ENCODE data around the gene MGLL.

The MGLL gene

DNA sequence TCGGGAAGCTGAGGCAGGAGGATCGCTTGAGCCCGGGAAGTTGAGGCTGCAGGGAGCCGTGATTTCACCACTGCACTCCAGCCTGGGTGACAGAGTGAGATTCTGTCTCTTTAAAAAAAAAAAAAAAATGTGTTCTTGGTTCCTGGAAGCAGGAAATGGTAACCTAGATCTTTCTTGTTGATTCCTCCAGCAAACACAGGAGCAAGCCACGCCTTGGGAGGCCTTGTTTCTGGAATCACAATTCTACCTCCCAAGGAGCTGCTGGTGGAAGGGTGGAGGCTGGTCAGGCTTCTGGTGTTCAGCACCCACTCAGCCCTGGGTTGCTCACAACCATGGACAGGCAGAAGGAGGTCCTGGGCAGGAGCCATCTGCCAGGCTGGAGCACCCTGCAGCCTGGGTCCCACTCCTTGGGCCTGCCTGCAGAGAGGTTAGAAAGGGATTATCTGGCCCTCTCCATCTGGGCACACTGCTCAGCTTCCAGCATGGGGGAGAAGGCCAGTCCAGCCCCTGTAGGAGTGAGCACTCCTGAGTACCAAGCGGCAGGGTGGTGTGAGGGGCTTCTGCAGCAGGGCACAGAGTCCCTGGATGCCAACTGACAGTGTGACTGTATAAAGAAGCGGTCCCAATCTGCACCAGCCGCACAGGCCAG lies 84.0 kb downstream of the MGLL start:
- no peak overlapping the region for H3K9ac ChIP-seq
- H3K79me2 ChIP-seq = no peaks in the 10 kb centered on the region
- H2AFZ ChIP-seq = peak overlapping the region; percentile 16
- no peaks in the 10 kb centered on the region for H3K36me3 ChIP-seq (ENCODE audit: control insufficient read depth, insufficient read depth, low read length)
- TF ChIP-seq, protein P1, sequence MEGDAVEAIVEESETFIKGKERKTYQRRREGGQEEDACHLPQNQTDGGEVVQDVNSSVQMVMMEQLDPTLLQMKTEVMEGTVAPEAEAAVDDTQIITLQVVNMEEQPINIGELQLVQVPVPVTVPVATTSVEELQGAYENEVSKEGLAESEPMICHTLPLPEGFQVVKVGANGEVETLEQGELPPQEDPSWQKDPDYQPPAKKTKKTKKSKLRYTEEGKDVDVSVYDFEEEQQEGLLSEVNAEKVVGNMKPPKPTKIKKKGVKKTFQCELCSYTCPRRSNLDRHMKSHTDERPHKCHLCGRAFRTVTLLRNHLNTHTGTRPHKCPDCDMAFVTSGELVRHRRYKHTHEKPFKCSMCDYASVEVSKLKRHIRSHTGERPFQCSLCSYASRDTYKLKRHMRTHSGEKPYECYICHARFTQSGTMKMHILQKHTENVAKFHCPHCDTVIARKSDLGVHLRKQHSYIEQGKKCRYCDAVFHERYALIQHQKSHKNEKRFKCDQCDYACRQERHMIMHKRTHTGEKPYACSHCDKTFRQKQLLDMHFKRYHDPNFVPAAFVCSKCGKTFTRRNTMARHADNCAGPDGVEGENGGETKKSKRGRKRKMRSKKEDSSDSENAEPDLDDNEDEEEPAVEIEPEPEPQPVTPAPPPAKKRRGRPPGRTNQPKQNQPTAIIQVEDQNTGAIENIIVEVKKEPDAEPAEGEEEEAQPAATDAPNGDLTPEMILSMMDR (IDR thresholded peaks at IDR 0.05) = no peak
- H3K9me3 ChIP-seq (ENCODE audit: control insufficient read depth, low read length) = no peaks in the 10 kb centered on the region
- no peaks in the 10 kb centered on the region for H3K27me3 ChIP-seq (ENCODE audit: control insufficient read depth, insufficient read depth, low read length)
- no peak overlapping the region for H3K4me3 ChIP-seq (ENCODE audit: low read depth, low read length)
- no peak overlapping the region for H3K4me2 ChIP-seq (ENCODE audit: low read length)
- H3K4me1 ChIP-seq = peaks cover 3% of the 10 kb centered on the region
- peak overlapping the region; percentile 20 for H3K27ac ChIP-seq

DNA sequence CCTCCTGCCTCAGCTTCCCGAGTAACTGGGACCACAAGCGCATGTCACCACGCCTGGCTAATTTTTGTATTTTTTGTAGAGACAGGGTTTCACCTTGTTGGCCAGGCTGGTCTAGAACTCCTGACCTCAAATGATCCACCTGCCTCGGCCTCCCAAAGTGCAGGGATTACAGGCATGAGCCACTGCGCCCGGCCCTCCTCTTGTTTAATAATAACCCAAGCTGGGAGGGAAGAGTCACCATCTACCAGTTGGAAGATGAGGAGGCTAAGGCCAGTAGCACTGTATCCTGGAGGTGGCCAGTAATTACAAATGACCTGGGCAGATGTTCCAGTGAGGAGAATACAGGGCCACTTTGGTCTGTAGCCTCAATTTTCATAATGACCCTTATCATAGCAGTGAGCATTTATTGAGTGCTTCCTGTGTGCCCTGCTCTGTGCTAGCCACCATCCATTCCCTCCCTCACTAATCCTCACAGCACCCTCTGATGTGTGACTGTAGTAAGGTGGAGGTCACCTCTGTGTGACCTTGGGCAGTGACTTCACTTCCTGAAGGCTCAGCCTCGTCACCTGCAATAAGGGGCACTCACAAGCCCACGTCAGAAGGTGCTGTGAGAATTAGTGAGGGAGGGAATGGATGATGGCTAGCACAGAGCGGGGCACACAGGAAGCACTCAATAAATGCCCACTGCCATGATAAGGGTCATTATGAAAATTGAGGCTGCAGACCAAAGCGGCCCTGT lies 85.3 kb downstream of the MGLL start:
- Histone ChIP-seq H3K4me2 (ENCODE audit: low read length) (no peak overlapping the region), H2AFZ (no peak overlapping the region), H3K79me2 (no peaks in the 10 kb centered on the region), H3K4me1 (peaks cover 3% of the 10 kb centered on the region), H3K9me3 (ENCODE audit: control insufficient read depth, low read length) (no peaks in the 10 kb centered on the region), H3K27ac (no peak overlapping the region), H3K4me3 (ENCODE audit: low read depth, low read length) (no peak overlapping the region), H3K27me3 (ENCODE audit: control insufficient read depth, insufficient read depth, low read length) (no peaks in the 10 kb centered on the region), H3K9ac (no peak overlapping the region), H3K36me3 (ENCODE audit: control insufficient read depth, insufficient read depth, low read length) (no peaks in the 10 kb centered on the region)
- TF ChIP-seq, protein P1 (IDR thresholded peaks at IDR 0.05) = no peak

DNA sequence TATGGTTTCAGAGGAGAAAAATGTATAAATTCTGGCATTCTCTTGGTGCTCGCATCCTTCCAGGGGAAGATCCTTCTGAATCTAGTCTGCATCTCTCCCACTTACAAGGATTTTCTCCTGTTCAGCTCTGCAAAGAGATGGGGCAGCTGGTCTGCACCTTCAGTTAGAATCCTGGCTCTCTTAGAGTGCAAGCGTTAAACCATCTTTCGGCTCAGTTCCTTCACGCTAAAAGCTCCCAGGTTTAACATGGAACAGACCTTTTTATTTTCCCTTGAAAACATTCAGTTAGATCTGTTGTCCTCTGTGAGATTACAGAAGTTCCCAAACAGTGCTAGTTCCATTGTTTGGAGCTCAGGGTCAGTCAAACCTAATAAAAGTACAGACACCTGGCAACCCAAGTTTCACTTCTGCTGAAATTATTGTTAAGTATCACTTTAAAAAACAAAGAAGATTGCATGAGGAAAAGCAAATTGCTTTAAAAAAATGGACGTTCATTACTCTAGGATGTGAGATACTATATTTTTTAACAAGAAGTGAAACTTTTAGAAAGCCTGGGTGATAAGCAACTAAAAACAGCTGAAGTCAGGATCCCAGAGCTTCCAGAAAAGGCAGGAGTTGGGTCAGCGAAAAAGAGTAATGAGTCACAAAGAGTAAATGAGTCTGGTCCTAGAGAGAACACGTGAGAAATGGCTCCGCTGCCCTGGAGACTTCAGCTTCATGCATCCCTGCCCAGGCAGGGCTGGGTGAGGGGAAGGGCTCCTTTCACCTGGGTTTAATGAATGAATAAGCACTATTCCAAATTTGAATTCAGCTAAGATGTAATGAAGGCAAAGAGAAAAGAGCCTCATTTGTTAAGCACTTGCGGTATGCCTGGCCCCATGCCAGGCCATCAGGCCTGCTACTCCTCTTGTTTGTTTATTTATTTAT lies 86.3 kb downstream of the MGLL start:
- Histone ChIP-seq H3K9me3 (ENCODE audit: control insufficient read depth, low read length) (no peaks in the 10 kb centered on the region), H3K4me3 (ENCODE audit: low read depth, low read length) (peak overlapping the region; percentile 9), H3K4me2 (ENCODE audit: low read length) (peak overlapping the region; percentile 22), H3K36me3 (ENCODE audit: control insufficient read depth, insufficient read depth, low read length) (no peaks in the 10 kb centered on the region), H3K27ac (no peak overlapping the region), H3K79me2 (no peaks in the 10 kb centered on the region), H3K4me1 (peaks cover 3% of the 10 kb centered on the region), H3K9ac (no peak overlapping the region), H3K27me3 (ENCODE audit: control insufficient read depth, insufficient read depth, low read length) (no peaks in the 10 kb centered on the region), H2AFZ (no peak overlapping the region)
- TF ChIP-seq, protein P1 (IDR thresholded peaks at IDR 0.05) = no peak

DNA sequence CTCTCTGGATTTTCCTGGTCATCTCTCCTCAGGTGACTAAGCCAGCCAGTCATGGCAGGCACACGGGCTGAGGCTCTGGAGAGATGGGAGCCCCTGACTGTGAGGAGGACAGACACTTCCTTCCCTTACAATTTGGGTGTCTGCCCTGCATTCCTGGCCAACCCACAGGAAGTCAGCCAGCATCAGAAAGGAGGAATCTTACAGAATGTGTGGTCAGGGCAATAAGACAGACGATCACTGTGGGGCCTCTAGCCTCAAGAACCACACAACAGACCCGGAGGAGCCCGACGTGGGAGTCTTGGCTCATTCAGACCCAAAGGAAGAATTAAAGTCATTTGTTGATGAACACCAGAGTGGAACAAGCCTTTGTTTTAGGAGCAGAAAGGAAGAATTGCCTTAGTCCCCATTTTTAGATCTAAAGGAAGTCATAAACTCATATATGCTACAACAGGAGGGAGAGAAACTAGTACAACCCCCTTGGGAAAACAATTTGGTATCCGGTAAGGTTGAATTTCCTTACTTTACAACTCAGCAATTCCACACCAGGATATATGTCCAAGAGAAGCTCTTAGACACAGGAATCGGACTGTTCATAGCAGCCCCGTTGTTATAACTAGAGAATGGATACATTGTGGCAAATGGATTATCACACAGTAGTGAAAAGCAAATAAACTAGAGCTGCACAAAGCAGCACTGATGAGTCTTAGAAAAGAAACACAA lies 87.4 kb downstream of the MGLL start:
- H3K4me3 ChIP-seq (ENCODE audit: low read depth, low read length) = no peak overlapping the region
- no peaks in the 10 kb centered on the region for H3K27me3 ChIP-seq (ENCODE audit: control insufficient read depth, insufficient read depth, low read length)
- no peak overlapping the region for H3K9ac ChIP-seq
- H3K4me2 ChIP-seq (ENCODE audit: low read length) = no peak overlapping the region
- H3K27ac ChIP-seq = peak overlapping the region; percentile 35
- H3K4me1 ChIP-seq = peaks cover 3% of the 10 kb centered on the region
- no peaks in the 10 kb centered on the region for H3K9me3 ChIP-seq (ENCODE audit: control insufficient read depth, low read length)
- H2AFZ ChIP-seq = no peak overlapping the region
- TF ChIP-seq, protein P1 (IDR thresholded peaks at IDR 0.05) = no peak
- no peaks in the 10 kb centered on the region for H3K36me3 ChIP-seq (ENCODE audit: control insufficient read depth, insufficient read depth, low read length)
- no peaks in the 10 kb centered on the region for H3K79me2 ChIP-seq
